ENCODE results near the gene WDFY1.

- TF ChIP-seq CTCF (conservative IDR thresholded peaks at IDR 0.05) (no peak), ZFX (IDR thresholded peaks at IDR 0.05) (no peak)
These were observed 27.5 kb upstream of the WDFY1 start for GRCh38 chr2:223972656-223973102.

Measured in C4-2B (cell line).